ENCODE results near the gene FCRL1. TPM values are rescaled to one million over a fixed set of nuclear protein-coding genes. Genes with fewer than 3 reads are reported as not detected.

FCRL1 gene, protein sequence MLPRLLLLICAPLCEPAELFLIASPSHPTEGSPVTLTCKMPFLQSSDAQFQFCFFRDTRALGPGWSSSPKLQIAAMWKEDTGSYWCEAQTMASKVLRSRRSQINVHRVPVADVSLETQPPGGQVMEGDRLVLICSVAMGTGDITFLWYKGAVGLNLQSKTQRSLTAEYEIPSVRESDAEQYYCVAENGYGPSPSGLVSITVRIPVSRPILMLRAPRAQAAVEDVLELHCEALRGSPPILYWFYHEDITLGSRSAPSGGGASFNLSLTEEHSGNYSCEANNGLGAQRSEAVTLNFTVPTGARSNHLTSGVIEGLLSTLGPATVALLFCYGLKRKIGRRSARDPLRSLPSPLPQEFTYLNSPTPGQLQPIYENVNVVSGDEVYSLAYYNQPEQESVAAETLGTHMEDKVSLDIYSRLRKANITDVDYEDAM
- total RNA-seq (10 to 100 TPM in 1 of 5 experiments, 1 to 10 TPM in 1, under 1 TPM in 2, not detected in 1; 0.57 to 10.7 (median 1.2) TPM), polyA plus RNA-seq (under 1 TPM; 0.18 to 0.33 TPM), total RNA-seq (not detected)

DNA sequence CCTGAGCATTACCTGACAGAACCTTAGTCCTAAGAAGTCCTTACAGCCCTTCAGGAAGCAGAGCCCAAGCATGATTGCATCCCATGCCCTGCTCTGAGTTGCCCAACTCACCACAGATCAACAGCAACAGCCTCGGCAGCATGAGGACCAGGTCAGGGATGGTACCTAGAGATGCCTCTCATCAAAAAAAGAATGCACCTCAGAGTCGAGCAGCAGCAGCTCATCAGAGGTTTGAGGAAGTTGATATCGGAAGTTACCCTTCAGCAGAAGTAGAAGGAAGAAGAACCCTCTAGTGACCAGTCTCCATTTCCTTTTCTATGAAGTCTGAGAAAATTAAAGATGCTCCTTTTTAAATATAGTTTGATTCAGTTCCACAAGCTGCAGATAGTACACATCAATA is at the start of gene FCRL1:
Gene FCRL1, minus strand, starts transcription at position 225 of the 400 bp plus-strand sequence. Its CDS starts 83 bp downstream, at position 142.
- H3K27ac Mint-ChIP-seq = no peak within 1 kb of the TSS

DNA sequence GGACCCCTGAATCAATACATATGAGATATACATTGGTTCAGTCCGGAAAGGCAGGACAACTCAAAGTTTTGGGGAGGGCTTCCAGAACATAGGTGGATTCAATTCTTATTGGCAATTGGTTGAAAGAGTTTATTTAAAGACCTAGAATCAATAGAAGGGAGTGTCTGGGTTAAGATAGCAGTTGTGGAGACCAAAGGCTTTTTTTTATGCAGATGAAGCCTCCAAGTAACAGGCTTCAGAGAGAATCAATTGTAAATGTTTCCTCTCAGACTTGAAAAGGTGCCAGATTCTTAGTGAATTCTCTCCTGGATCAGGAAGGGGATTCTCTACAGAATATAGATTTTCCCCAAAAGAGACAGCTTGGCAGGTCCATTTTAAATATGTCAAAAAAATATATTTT is 48.7 kb upstream of the FCRL1 start:
- no peaks in the 10 kb centered on the region for H3K4me1 Mint-ChIP-seq
- Histone ChIP-seq H3K4me3 (ENCODE audit: low read length) (no peak overlapping the region), H3K4me1 (ENCODE audit: control insufficient read depth in 2 of 2, insufficient read depth in 2 of 2, low read length in 2 of 2) (no peaks in the 10 kb centered on the region), H3K36me3 (ENCODE audit: control insufficient read depth in 2 of 3, insufficient read depth in 3 of 3, low read length in 3 of 3) (no peaks in the 10 kb centered on the region), H3K27me3 (ENCODE audit: control insufficient read depth in 2 of 2, insufficient read depth in 2 of 2, low read length in 2 of 2) (no peaks in the 10 kb centered on the region), H3K27ac (ENCODE audit: low read depth, low read length) (no peak overlapping the region), H3K9me3 (ENCODE audit: control insufficient read depth in 2 of 3, low read length in 3 of 3) (no peaks in the 10 kb centered on the region)
- H3K36me3 Mint-ChIP-seq = no peaks in the 10 kb centered on the region
- DNase-seq (no peak), ATAC-seq (no peak)
- peaks cover 0 to 4% (median 0%) of the 10 kb centered on the region in 11 donors for H3K9me3 Mint-ChIP-seq
- no peak overlapping the region for H3K27ac Mint-ChIP-seq
- CTCF ChIA-PET = no interaction called here
- H3K27me3 Mint-ChIP-seq = peaks cover 4 to 31% (median 11%) of the 10 kb centered on the region in 5 donors
- POLR2A ChIA-PET = no interaction called here
- H3K4me3 Mint-ChIP-seq = no peak overlapping the region
- intact Hi-C loops (cut with micrococcal nuclease) = no loop called here

More for the DNA sequence above, at the start of gene FCRL1:
- Mint-ChIP-seq H3K36me3 (no peaks in the 10 kb centered on the region), H3K9me3 (peaks cover 0 to 8% (median 0%) of the 10 kb centered on the region in 11 donors), H3K27me3 (peaks cover 0 to 36% (median 22%) of the 10 kb centered on the region in 5 donors), H3K4me1 (no peaks in the 10 kb centered on the region), H3K4me3 (no peak within 1 kb of the TSS)
- no peak within 1 kb of the TSS for H3K27ac ChIP-seq (ENCODE audit: low read depth, low read length)
- POLR2A ChIA-PET = interaction anchor here (1.3 kb wide), 1 partner anchor 9 kb away, joined by 3 read pairs; no protein-coding TSS in a partner anchor
- CTCF ChIA-PET = no interaction called here
- no peaks in the 10 kb centered on the region for H3K36me3 ChIP-seq (ENCODE audit: control insufficient read depth in 2 of 3, insufficient read depth in 3 of 3, low read length in 3 of 3)
- intact Hi-C loops (cut with micrococcal nuclease) = no loop called here
- no peaks in the 10 kb centered on the region for H3K9me3 ChIP-seq (ENCODE audit: control insufficient read depth in 2 of 3, low read length in 3 of 3)
- H3K4me3 ChIP-seq (ENCODE audit: low read length) = no peak within 1 kb of the TSS
- H3K27me3 ChIP-seq (ENCODE audit: control insufficient read depth in 2 of 2, insufficient read depth in 2 of 2, low read length in 2 of 2) = no peaks in the 10 kb centered on the region
- DNase-seq (no peak), ATAC-seq (peak; percentile 55)
- no peaks in the 10 kb centered on the region for H3K4me1 ChIP-seq (ENCODE audit: control insufficient read depth in 2 of 2, insufficient read depth in 2 of 2, low read length in 2 of 2)

DNA sequence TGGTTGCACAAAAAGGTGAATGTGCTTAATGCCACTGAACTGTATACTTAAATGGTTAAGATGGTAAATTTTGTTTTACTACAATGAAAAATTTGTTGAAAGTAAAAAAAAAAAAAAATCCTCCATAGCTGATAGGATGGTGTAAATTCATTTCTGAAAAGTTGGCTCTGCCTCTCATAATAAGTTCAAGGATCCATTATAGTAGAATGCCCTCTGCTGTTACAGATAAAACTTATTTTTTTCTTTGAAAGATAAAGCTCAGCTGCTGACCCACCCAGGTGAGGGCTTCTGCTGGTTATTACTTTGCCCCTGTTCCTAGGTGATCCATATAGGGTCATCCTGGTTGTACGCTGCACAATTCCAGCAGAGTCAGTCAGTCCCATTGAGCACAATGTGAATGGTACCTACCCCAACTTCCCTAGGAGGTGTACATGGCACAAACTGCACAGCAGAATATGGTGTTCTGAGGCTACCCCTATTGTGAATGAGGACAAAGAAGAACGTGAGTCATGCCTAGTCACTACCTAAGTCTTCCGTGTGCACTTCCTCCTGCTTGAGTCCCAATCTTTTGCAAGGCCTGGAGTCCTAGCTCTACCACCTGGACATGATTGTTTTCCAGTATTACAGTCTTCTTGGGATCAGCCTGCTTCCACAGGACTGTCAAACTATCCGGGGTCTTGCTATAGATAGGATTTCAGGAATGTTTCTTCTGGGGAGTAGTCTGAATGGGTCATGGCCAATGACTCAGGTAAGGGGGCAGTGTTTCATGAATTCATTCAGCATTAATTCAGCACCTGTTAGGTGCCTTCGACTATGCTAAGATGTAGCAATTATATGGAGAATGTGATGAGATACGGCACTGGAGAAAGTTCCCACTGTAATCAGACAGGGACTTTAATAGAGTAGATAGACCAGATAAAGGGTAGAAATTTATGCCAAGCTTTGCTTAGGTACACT is 42.5 kb upstream of the FCRL1 start:
- ChIA-PET POLR2A (no interaction called here), CTCF (no interaction called here)
- Mint-ChIP-seq H3K4me1 (peaks cover 0 to 2% (median 0%) of the 10 kb centered on the region in 7 donors), H3K9me3 (peaks cover 0 to 4% (median 0%) of the 10 kb centered on the region in 11 donors), H3K27me3 (peaks cover 0 to 26% (median 13%) of the 10 kb centered on the region in 5 donors), H3K36me3 (no peaks in the 10 kb centered on the region), H3K27ac (no peak overlapping the region), H3K4me3 (no peak overlapping the region)
- DNase-seq = no peak
- intact Hi-C loops (cut with micrococcal nuclease) = no loop called here
- H3K27ac ChIP-seq (ENCODE audit: low read depth, low read length) = no peak overlapping the region
- no peak for ATAC-seq
- H3K9me3 ChIP-seq (ENCODE audit: control insufficient read depth in 2 of 3, low read length in 3 of 3) = no peaks in the 10 kb centered on the region
- no peaks in the 10 kb centered on the region for H3K36me3 ChIP-seq (ENCODE audit: control insufficient read depth in 2 of 3, insufficient read depth in 3 of 3, low read length in 3 of 3)
- H3K27me3 ChIP-seq (ENCODE audit: control insufficient read depth in 2 of 2, insufficient read depth in 2 of 2, low read length in 2 of 2) = no peaks in the 10 kb centered on the region
- H3K4me1 ChIP-seq (ENCODE audit: control insufficient read depth in 2 of 2, insufficient read depth in 2 of 2, low read length in 2 of 2) = no peaks in the 10 kb centered on the region
- no peak overlapping the region for H3K4me3 ChIP-seq (ENCODE audit: low read length)

DNA sequence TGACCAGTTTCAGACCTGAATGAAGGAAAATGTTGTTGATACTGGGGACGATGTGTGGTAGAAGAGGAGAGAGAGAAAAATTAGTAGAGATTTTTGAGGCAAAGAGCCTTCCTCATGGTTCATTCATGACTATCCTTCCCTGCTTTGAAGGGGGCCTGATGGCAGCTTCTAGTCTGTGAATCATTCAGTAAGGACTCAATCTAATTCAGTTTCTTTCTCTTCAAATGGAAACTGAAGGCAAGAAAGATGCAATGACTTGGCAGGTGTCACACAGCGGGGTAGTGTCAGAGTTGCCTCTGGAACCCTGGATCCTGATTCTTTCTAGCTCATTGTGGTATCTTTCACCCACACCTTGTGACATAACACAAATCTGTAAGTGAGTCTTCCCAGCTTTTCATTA is 36.6 kb upstream of the FCRL1 start:
- Mint-ChIP-seq H3K36me3 (no peaks in the 10 kb centered on the region), H3K27ac (no peak overlapping the region), H3K27me3 (peaks cover 0 to 7% (median 6%) of the 10 kb centered on the region in 5 donors), H3K9me3 (peaks cover 0 to 6% (median 0%) of the 10 kb centered on the region in 11 donors), H3K4me3 (no peak overlapping the region), H3K4me1 (peaks cover 0 to 2% (median 0%) of the 10 kb centered on the region in 7 donors)
- Histone ChIP-seq H3K9me3 (ENCODE audit: control insufficient read depth in 2 of 3, low read length in 3 of 3) (no peaks in the 10 kb centered on the region), H3K27me3 (ENCODE audit: control insufficient read depth in 2 of 2, insufficient read depth in 2 of 2, low read length in 2 of 2) (no peaks in the 10 kb centered on the region), H3K4me3 (ENCODE audit: low read length) (no peak overlapping the region), H3K36me3 (ENCODE audit: control insufficient read depth in 2 of 3, insufficient read depth in 3 of 3, low read length in 3 of 3) (no peaks in the 10 kb centered on the region), H3K27ac (ENCODE audit: low read depth, low read length) (no peak overlapping the region), H3K4me1 (ENCODE audit: control insufficient read depth in 2 of 2, insufficient read depth in 2 of 2, low read length in 2 of 2) (no peaks in the 10 kb centered on the region)
- ChIA-PET POLR2A (no interaction called here), CTCF (no interaction called here)
- ATAC-seq (no peak), DNase-seq (no peak)
- intact Hi-C loops (cut with micrococcal nuclease) = no loop called here

DNA sequence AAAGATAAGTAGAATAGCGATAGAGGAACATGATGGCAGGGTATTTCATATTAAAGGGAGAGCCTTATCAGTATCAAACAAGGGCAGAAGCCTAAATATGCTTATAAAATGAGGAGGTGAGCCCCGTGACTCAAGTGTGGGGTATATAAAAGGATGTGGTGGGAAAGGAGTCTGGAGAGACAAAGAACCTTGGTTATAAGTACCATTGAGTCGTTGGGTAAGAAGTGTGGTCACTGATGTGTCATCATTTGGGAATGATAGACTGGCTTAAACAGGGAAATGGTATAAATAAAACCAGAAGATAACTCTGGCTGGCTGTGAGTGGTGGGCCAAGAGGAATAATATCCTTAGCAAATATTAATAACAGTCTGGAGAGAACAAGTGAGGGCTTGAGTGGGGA is 32.6 kb upstream of the FCRL1 start:
- peaks cover 0 to 2% (median 0%) of the 10 kb centered on the region in 7 donors for H3K4me1 Mint-ChIP-seq
- ChIA-PET CTCF (no interaction called here), POLR2A (no interaction called here)
- Histone ChIP-seq H3K9me3 (ENCODE audit: control insufficient read depth in 2 of 3, low read length in 3 of 3) (no peaks in the 10 kb centered on the region), H3K36me3 (ENCODE audit: control insufficient read depth in 2 of 3, insufficient read depth in 3 of 3, low read length in 3 of 3) (no peaks in the 10 kb centered on the region), H3K4me3 (ENCODE audit: low read length) (no peak overlapping the region), H3K4me1 (ENCODE audit: control insufficient read depth in 2 of 2, insufficient read depth in 2 of 2, low read length in 2 of 2) (no peaks in the 10 kb centered on the region), H3K27ac (ENCODE audit: low read depth, low read length) (no peak overlapping the region), H3K27me3 (ENCODE audit: control insufficient read depth in 2 of 2, insufficient read depth in 2 of 2, low read length in 2 of 2) (no peaks in the 10 kb centered on the region)
- H3K36me3 Mint-ChIP-seq = no peaks in the 10 kb centered on the region
- intact Hi-C loops (cut with micrococcal nuclease) = no loop called here
- no peak for ATAC-seq
- H3K4me3 Mint-ChIP-seq = no peak overlapping the region
- no peak overlapping the region for H3K27ac Mint-ChIP-seq
- DNase-seq = no peak
- peaks cover 0 to 9% (median 6%) of the 10 kb centered on the region in 5 donors for H3K27me3 Mint-ChIP-seq
- H3K9me3 Mint-ChIP-seq = peaks cover 0 to 6% (median 0%) of the 10 kb centered on the region in 11 donors

DNA sequence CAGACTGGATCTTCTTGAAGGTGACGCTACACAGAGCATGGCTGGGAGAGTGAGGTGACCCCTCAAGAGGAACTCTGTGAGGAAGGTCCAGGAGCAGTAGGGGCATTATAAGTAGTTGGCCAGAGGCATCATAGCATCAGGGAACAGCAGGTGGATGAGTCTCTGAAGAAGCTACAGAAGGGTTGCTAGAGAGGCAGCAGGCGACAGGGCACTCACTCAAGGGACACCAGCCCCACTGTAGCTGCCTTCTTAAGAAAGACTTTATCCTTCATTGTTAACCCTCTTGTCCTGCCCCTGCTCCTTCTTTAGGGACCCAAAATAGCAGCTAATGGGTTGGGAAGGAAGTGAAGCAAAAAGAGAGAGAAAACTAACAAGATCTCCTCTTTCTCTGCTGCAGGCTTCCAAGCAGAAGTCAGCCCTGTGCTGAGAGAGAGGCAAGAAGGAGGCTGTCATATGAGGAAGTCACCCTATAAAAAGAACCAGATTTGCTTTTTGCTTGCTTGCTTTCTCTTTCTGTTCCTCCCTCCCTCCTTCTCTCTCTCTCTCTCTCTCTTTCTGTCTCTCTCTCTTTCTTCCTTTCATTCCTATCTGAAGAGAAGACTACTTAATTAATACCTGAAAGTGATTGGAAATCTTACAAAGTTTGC is 29.4 kb upstream of the FCRL1 start:
- Mint-ChIP-seq H3K36me3 (no peaks in the 10 kb centered on the region), H3K4me3 (no peak overlapping the region), H3K27me3 (peaks cover 0 to 12% (median 9%) of the 10 kb centered on the region in 5 donors), H3K27ac (no peak overlapping the region), H3K9me3 (peaks cover 0 to 2% (median 0%) of the 10 kb centered on the region in 11 donors), H3K4me1 (peaks cover 0 to 2% (median 0%) of the 10 kb centered on the region in 7 donors)
- H3K4me1 ChIP-seq (ENCODE audit: control insufficient read depth in 2 of 2, insufficient read depth in 2 of 2, low read length in 2 of 2) = no peaks in the 10 kb centered on the region
- POLR2A ChIA-PET = no interaction called here
- ATAC-seq = peak; percentile 53
- no peaks in the 10 kb centered on the region for H3K36me3 ChIP-seq (ENCODE audit: control insufficient read depth in 2 of 3, insufficient read depth in 3 of 3, low read length in 3 of 3)
- intact Hi-C loops (cut with micrococcal nuclease) = no loop called here
- H3K4me3 ChIP-seq (ENCODE audit: low read length) = no peak overlapping the region
- H3K27ac ChIP-seq (ENCODE audit: low read depth, low read length) = no peak overlapping the region
- H3K27me3 ChIP-seq (ENCODE audit: control insufficient read depth in 2 of 2, insufficient read depth in 2 of 2, low read length in 2 of 2) = no peaks in the 10 kb centered on the region
- DNase-seq = no peak
- H3K9me3 ChIP-seq (ENCODE audit: control insufficient read depth in 2 of 3, low read length in 3 of 3) = no peaks in the 10 kb centered on the region
- CTCF ChIA-PET = no interaction called here
